H9 (cell line): ENCODE measurements around the gene CACNA2D3. TPM values are rescaled to one million over a fixed set of nuclear protein-coding genes. Genes with fewer than 3 reads are reported as not detected.

ENCODE experiments used
- DNase-seq: peaks from one replicate; pipeline ENCODE4 v3.0.0-alpha.2; 2017
- H2AFZ ChIP-seq: one replicate; pipeline ENCODE4 v1.6.1; 2013; ENCODE audit warnings: mild to moderate bottlenecking, low read length, control low read depth, moderate library complexity
- H2AK5ac ChIP-seq: 2 replicates; pipeline ENCODE4 v1.6.1; 2013; ENCODE audit warnings: low read length, control low read depth, mixed read lengths; ENCODE audit not compliant: insufficient read length
- H2BK120ac ChIP-seq: one replicate; pipeline ENCODE4 v1.6.1; 2013; ENCODE audit warnings: low read depth, mild to moderate bottlenecking, low read length, control low read depth, inconsistent platforms; ENCODE audit not compliant: poor library complexity, severe bottlenecking
- H2BK12ac ChIP-seq: 2 replicates; pipeline ENCODE4 v1.6.1; 2013; ENCODE audit warnings: low read length, control low read depth, mixed read lengths, low read depth; ENCODE audit not compliant: insufficient read length
- H2BK15ac ChIP-seq: 2 replicates; pipeline ENCODE4 v1.6.1; 2013; ENCODE audit warnings: low read depth, low read length, control low read depth
- H2BK20ac ChIP-seq: one replicate; pipeline ENCODE4 v1.6.1; 2013; ENCODE audit warnings: low read depth, mild to moderate bottlenecking, low read length, control low read depth, inconsistent platforms; ENCODE audit not compliant: poor library complexity, severe bottlenecking
- H2BK5ac ChIP-seq: 2 replicates; pipeline ENCODE4 v1.6.1; 2013; ENCODE audit warnings: low read length, control low read depth, mixed read lengths; ENCODE audit not compliant: insufficient read length
- H3K14ac ChIP-seq: 2 replicates; pipeline ENCODE4 v1.6.1; 2013; ENCODE audit warnings: low read length, control low read depth; ENCODE audit not compliant: insufficient read depth
- H3K18ac ChIP-seq: 2 replicates; pipeline ENCODE4 v1.6.1; 2013; ENCODE audit warnings: low read depth, mild to moderate bottlenecking, mixed read lengths, low read length, control low read depth; ENCODE audit not compliant: insufficient read length
- H3K23ac ChIP-seq: 2 replicates; pipeline ENCODE4 v1.6.1; 2013; ENCODE audit warnings: low read length, control low read depth, mixed read lengths, low read depth; ENCODE audit not compliant: insufficient read length
- H3K23me2 ChIP-seq: 2 replicates; pipeline ENCODE4 v1.6.1; 2013; ENCODE audit warnings: low read depth, mild to moderate bottlenecking, mixed read lengths, low read length, control low read depth; ENCODE audit not compliant: insufficient read length, poor library complexity, severe bottlenecking
- H3K27ac ChIP-seq: 2 replicates; pipeline ENCODE4 v1.5.1; 2013; ENCODE audit warnings: low read length, control low read depth, mixed read lengths, low read depth; ENCODE audit not compliant: insufficient read length
- H3K27me3 ChIP-seq: 2 replicates; pipeline ENCODE4 v1.6.1; 2013; ENCODE audit warnings: low read length, control low read depth, inconsistent platforms; ENCODE audit not compliant: insufficient read depth
- H3K4ac ChIP-seq: 2 replicates; pipeline ENCODE4 v1.6.1; 2013; ENCODE audit warnings: low read depth, mild to moderate bottlenecking, control low read depth, inconsistent platforms, low read length, moderate library complexity
- H3K4me1 ChIP-seq: 2 replicates; pipeline ENCODE4 v1.6.1; 2013; ENCODE audit warnings: low read length, control low read depth, inconsistent platforms; ENCODE audit not compliant: insufficient read depth
- H3K4me2 ChIP-seq: 2 replicates; pipeline ENCODE4 v1.6.1; 2013; ENCODE audit warnings: low read length, control low read depth, mixed read lengths; ENCODE audit not compliant: insufficient read length, insufficient read depth
- H3K56ac ChIP-seq: 2 replicates; pipeline ENCODE4 v1.6.1; 2013; ENCODE audit warnings: low read depth, mild to moderate bottlenecking, mixed read lengths, low read length, control low read depth; ENCODE audit not compliant: insufficient read length
- H3K79me1 ChIP-seq: 2 replicates; pipeline ENCODE4 v1.6.1; 2013; ENCODE audit warnings: low read depth, mild to moderate bottlenecking, moderate library complexity, low read length, control low read depth, inconsistent platforms; ENCODE audit not compliant: insufficient read depth, poor library complexity, severe bottlenecking
- H3K79me2 ChIP-seq: 2 replicates; pipeline ENCODE4 v1.6.1; 2013; ENCODE audit warnings: low read length, control low read depth, inconsistent platforms; ENCODE audit not compliant: insufficient read depth
- H3K9ac ChIP-seq: 2 replicates; pipeline ENCODE4 v1.6.1; 2013; ENCODE audit warnings: low read length, control low read depth, mixed read lengths; ENCODE audit not compliant: insufficient read length; ENCODE audit errors: extremely low read depth
- H3K9me3 ChIP-seq: one replicate; pipeline ENCODE4 v1.6.1; 2013; ENCODE audit warnings: low read depth, low read length, inconsistent platforms; ENCODE audit not compliant: control insufficient read depth
- H3T11ph ChIP-seq: one replicate; pipeline ENCODE4 v1.6.1; 2013; ENCODE audit warnings: mild to moderate bottlenecking, low read length, control low read depth, inconsistent platforms
- H4K20me1 ChIP-seq: one replicate; pipeline ENCODE4 v1.6.1; 2013; ENCODE audit not compliant: control insufficient read depth, insufficient read length, insufficient read depth
- H4K5ac ChIP-seq: 2 replicates; pipeline ENCODE4 v1.6.1; 2013; ENCODE audit warnings: low read depth, mild to moderate bottlenecking, mixed read lengths, low read length, control low read depth; ENCODE audit not compliant: insufficient read length
- H4K8ac ChIP-seq: replicated peaks from 2 replicates; pipeline ENCODE4 v1.6.1; 2013; ENCODE audit warnings: low read length, control low read depth, mixed read lengths, low read depth; ENCODE audit not compliant: insufficient read length
- H4K91ac ChIP-seq: 2 replicates; pipeline ENCODE4 v1.6.1; 2013; ENCODE audit warnings: low read depth, mild to moderate bottlenecking, moderate library complexity, mixed read lengths, low read length, control low read depth; ENCODE audit not compliant: insufficient read length
- H3K27ac Mint-ChIP-seq, 3 experiments: 2 replicates in 2 of 3; 3 replicates in 1 of 3; pipeline ENCODE4 v1.8.0; 2020 to 2021; ENCODE audit warnings: mixed read lengths in 3 of 3, mild to moderate bottlenecking in 1 of 3, moderate library complexity in 1 of 3
- H3K27me3 Mint-ChIP-seq: 2 replicates; pipeline ENCODE4 v1.8.0; 2021; ENCODE audit warnings: low read depth, mild to moderate bottlenecking, moderate library complexity, mixed read lengths
- H3K36me3 Mint-ChIP-seq, 3 experiments: 2 replicates in 2 of 3; 3 replicates in 1 of 3; pipeline ENCODE4 v1.8.0; 2020 to 2021; ENCODE audit warnings: low read depth in 3 of 3, mixed read lengths in 3 of 3; ENCODE audit not compliant: insufficient read depth in 1 of 3
- H3K4me1 Mint-ChIP-seq, 2 experiments: 2 replicates each; pipeline ENCODE4 v1.8.0; 2020; ENCODE audit warnings: mixed read lengths in 2 of 2
- H3K4me3 Mint-ChIP-seq, 2 experiments: 2 replicates in 1 of 2; 3 replicates in 1 of 2; pipeline ENCODE4 v1.8.0; 2020 to 2021; ENCODE audit warnings: mild to moderate bottlenecking in 2 of 2, mixed read lengths in 2 of 2, moderate library complexity in 1 of 2
- H3K9me3 Mint-ChIP-seq, 2 experiments: 2 replicates in 1 of 2; 3 replicates in 1 of 2; pipeline ENCODE4 v1.8.0; 2020; ENCODE audit warnings: mild to moderate bottlenecking in 2 of 2, mixed read lengths in 2 of 2, moderate library complexity in 1 of 2
- WGBS: extraction: QIAGEN DNeasy Blood & Tissue Kit; methylation state at CpG from one replicate; pipeline ENCODE4 v1.1.7; 2013; ENCODE audit warnings: missing lambda C conversion rate, low lambda C conversion rate, mixed read lengths; ENCODE audit not compliant: insufficient read length; ENCODE audit errors: extremely low coverage; 5-methylcytosine and 5-hydroxymethylcytosine counted together
- total RNA-seq: library from RNA; stranded (reverse); gene quantifications from 2 replicates; pipeline ENCODE4 v1.2.1, GENCODE V29; 2021
- TF ChIP-seq, protein P1 (sequence below): fragments of 200-600 bp; sonication (generic); conservative IDR thresholded peaks from 3 replicates; pipeline ENCODE4 v1.8.0; 2021; ENCODE audit warnings: antibody characterized with exemption, mild to moderate bottlenecking

CACNA2D3 gene
- total RNA-seq, 1 experiment from 2014 or later: 3.2 TPM

- Mint-ChIP-seq H3K4me3 (no peak overlapping the region), H3K27me3 (peaks cover 4% of the 10 kb centered on the region)
- WGBS: no CpG with 5 or more reads among the region's 5 CpGs
These were observed 10.8 kb downstream of the CACNA2D3 start for GRCh38 chr3:54133196-54133595.

More at GRCh38 chr3:54133196-54133595, 10.8 kb downstream of the CACNA2D3 start:
- Histone ChIP-seq H3T11ph (no peak overlapping the region), H2BK120ac (no peak overlapping the region), H4K5ac (no peak overlapping the region), H3K56ac (no peak overlapping the region), H2BK12ac (no peak overlapping the region), H2BK5ac (no peak overlapping the region), H4K20me1 (no peaks in the 10 kb centered on the region), H3K27me3 (no peaks in the 10 kb centered on the region), H3K18ac (no peak overlapping the region), H3K23ac (no peak overlapping the region), H3K4me1 (peaks cover 2% of the 10 kb centered on the region; the same call in 1 of the 2 replicates), H3K4ac (no peak overlapping the region), H2BK15ac (no peak overlapping the region), H3K27ac (no peak overlapping the region), H2BK20ac (no peak overlapping the region), H3K79me2 (no peaks in the 10 kb centered on the region), H3K4me2 (no peak overlapping the region), H3K9ac (no peak overlapping the region), H4K91ac (no peak overlapping the region), H3K23me2 (no peaks in the 10 kb centered on the region), H3K9me3 (no peaks in the 10 kb centered on the region), H4K8ac (no peak overlapping the region), H2AFZ (no peak overlapping the region), H2AK5ac (no peak overlapping the region), H3K79me1 (no peaks in the 10 kb centered on the region), H3K14ac (no peak overlapping the region)
- Mint-ChIP-seq H3K9me3 (no peaks in the 10 kb centered on the region), H3K36me3 (no peaks in the 10 kb centered on the region), H3K27ac (no peak overlapping the region), H3K4me1 (peaks cover 35 to 40% of the 10 kb centered on the region in 2 experiments)
- TF ChIP-seq, protein P1, sequence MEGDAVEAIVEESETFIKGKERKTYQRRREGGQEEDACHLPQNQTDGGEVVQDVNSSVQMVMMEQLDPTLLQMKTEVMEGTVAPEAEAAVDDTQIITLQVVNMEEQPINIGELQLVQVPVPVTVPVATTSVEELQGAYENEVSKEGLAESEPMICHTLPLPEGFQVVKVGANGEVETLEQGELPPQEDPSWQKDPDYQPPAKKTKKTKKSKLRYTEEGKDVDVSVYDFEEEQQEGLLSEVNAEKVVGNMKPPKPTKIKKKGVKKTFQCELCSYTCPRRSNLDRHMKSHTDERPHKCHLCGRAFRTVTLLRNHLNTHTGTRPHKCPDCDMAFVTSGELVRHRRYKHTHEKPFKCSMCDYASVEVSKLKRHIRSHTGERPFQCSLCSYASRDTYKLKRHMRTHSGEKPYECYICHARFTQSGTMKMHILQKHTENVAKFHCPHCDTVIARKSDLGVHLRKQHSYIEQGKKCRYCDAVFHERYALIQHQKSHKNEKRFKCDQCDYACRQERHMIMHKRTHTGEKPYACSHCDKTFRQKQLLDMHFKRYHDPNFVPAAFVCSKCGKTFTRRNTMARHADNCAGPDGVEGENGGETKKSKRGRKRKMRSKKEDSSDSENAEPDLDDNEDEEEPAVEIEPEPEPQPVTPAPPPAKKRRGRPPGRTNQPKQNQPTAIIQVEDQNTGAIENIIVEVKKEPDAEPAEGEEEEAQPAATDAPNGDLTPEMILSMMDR: no peak
- DNase-seq: no peak
